Effector memory CD8-positive, alpha-beta T cell (primary cell): ENCODE data around the gene MBD5.
"Not testable (repeated sequence)": the region's sequence is repeated elsewhere in the genome, so short reads cannot be mapped to it uniquely, and the experiment has no call there.

Experiments
- ATAC-seq: fragments of 150-1000 bp; cut with Tn5 transposase; replicated peaks from 2 replicates; pipeline ENCODE4 v1.10.0; 2021; ENCODE audit warnings: mild to moderate bottlenecking, moderate library complexity
- DNase-seq, 3 experiments: peaks; one replicate each; pipeline ENCODE4 v3.0.0; 2021
- H3K27ac Mint-ChIP-seq, 2 donors: one replicate each; pipeline ENCODE4 v1.8.0; 2022; ENCODE audit warnings: mild to moderate bottlenecking in 2 of 2, mixed read lengths in 2 of 2, moderate library complexity in 2 of 2
- H3K27me3 Mint-ChIP-seq, 2 donors: one replicate each; pipeline ENCODE4 v1.8.0; 2022; ENCODE audit warnings: mixed read lengths in 2 of 2
- H3K36me3 Mint-ChIP-seq: one replicate; pipeline ENCODE4 v1.8.0; 2022; ENCODE audit warnings: mild to moderate bottlenecking, moderate library complexity, mixed read lengths; ENCODE audit not compliant: insufficient read depth
- H3K4me1 Mint-ChIP-seq, 2 donors: one replicate each; pipeline ENCODE4 v1.8.0; 2022; ENCODE audit warnings: low read depth in 2 of 2, mixed read lengths in 2 of 2
- H3K4me3 Mint-ChIP-seq, 2 donors: one replicate each; pipeline ENCODE4 v1.8.0; 2022; ENCODE audit warnings: mild to moderate bottlenecking in 2 of 2, mixed read lengths in 2 of 2, moderate library complexity in 2 of 2
- H3K9me3 Mint-ChIP-seq, 2 donors: one replicate each; pipeline ENCODE4 v1.8.0; 2022; ENCODE audit warnings: mixed read lengths in 2 of 2

Gene MBD5

DNA sequence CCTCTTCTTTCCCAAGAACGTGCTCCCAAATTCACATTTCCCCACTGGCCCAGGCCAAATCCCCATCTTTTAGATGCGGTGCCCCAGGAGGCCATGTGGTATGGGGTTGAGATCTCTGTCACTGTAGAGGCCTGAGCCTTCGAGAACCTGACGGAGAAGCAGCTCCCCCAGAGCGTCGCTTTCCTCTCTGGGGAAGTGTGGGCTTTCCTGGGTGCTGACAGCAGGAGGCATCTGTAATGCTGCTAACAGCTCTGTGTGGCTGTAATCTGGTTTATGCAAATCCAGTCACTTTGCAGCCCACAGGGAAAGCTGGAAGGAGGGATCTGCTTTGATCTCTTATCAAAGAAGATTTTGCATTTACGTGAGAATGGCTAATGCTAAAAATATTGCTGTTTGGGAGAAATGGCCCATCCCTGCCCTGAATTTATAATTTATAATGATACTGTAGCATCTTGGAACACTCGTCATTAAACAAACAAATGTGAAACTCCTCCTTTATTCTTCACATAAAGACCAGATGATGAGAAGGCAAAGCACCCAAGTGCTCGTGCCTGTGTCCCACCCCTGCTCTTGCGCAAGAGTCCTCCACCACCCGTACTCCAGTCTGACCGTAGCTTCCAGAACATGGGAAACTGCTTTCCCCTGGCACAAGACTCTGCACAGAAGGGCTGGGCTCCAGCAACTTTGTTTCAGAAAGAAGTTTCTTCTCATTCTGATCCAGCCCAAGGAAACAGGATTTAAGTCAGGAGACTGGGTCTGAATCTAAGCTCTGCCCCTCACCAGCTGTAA lies 513.7 kb downstream of the MBD5 start:
- Mint-ChIP-seq H3K36me3 (peaks cover 5% of the 10 kb centered on the region), H3K4me3 (no peak overlapping the region), H3K4me1 (peaks cover 0 to 17% of the 10 kb centered on the region in 2 donors), H3K27ac (no peak overlapping the region), H3K27me3 (no peaks in the 10 kb centered on the region), H3K9me3 (no peaks in the 10 kb centered on the region)
- ATAC-seq (no peak), DNase-seq (no peak)

DNA sequence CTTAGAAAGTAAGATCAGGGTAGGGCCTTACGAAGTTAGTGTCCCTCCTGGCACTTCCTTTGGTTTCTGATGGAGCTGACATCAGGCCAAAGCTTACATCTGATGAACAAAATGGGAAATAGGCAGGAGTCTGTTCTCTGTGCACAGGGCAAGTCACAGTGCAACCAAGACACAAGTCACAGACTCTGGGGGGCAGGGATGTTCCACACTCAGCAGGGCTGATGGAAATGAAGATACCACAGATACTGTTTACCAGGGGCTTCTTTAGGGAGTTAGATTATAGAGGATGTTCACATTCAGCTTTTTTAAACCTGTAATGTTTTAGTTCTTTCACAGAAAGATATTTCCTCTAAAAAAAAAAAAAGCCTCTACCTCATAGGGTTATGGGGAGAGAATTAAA lies 517.5 kb downstream of the MBD5 start:
- Mint-ChIP-seq H3K27me3 (peaks cover 6 to 9% of the 10 kb centered on the region in 2 donors), H3K36me3 (peaks cover 13% of the 10 kb centered on the region), H3K4me1 (peaks cover 0 to 17% of the 10 kb centered on the region in 2 donors), H3K4me3 (no peak overlapping the region), H3K9me3 (no peaks in the 10 kb centered on the region), H3K27ac (no peak overlapping the region)
- ATAC-seq: no peak
- DNase-seq: no peak

DNA sequence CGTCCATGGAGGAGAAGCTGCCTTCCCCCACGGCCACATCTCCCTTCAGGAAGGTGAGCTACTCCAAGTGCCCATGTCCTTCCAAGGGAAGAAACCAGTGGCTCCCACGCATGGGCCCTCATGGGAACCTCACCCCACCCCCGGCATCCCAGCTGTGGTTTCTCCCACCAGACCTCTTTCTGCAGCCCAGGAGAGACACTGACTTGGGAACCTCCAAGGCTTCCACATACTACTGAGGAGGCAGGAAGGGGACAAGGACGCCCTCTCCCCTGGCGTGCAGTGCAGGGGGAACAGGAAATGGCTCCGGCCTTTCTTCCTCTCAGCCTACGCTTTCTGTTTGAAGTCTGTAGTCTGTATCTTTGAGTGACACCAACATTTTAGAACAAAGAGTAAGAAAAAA lies 519.1 kb downstream of the MBD5 start:
- Mint-ChIP-seq H3K9me3 (no peaks in the 10 kb centered on the region), H3K27me3 (peaks cover 6 to 9% of the 10 kb centered on the region in 2 donors), H3K4me3 (no peak overlapping the region), H3K36me3 (peaks cover 13% of the 10 kb centered on the region), H3K27ac (no peak overlapping the region), H3K4me1 (peaks cover 0 to 15% of the 10 kb centered on the region in 2 donors)
- ATAC-seq (no peak), DNase-seq (no peak)

DNA sequence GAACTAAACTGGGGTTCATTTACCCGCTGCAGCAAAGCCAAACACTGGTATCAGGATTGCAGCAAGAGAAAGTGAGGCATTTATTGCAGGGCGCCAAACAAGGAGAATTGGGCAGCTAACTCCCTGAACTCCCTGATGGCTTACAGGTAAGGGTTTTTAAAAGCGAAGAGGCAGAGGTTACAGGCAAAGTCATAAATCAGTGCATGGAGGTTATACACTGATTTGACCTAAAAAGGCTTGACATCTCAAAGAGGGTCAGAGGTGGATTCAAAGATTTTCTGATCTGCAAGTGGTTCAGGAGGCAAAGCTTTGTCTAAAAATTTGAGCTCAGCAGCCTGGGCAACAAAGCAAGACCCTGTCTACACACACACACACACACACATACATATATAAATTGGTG lies 520.9 kb downstream of the MBD5 start:
- no peak overlapping the region for H3K27ac Mint-ChIP-seq
- no peak overlapping the region for H3K4me3 Mint-ChIP-seq
- peaks cover 13% of the 10 kb centered on the region for H3K36me3 Mint-ChIP-seq
- ATAC-seq: no peak
- no peaks in the 10 kb centered on the region for H3K9me3 Mint-ChIP-seq
- H3K27me3 Mint-ChIP-seq: peaks cover 6 to 9% of the 10 kb centered on the region in 2 donors
- peaks cover 9 to 21% of the 10 kb centered on the region in 2 donors for H3K4me1 Mint-ChIP-seq
- no peak for DNase-seq

DNA sequence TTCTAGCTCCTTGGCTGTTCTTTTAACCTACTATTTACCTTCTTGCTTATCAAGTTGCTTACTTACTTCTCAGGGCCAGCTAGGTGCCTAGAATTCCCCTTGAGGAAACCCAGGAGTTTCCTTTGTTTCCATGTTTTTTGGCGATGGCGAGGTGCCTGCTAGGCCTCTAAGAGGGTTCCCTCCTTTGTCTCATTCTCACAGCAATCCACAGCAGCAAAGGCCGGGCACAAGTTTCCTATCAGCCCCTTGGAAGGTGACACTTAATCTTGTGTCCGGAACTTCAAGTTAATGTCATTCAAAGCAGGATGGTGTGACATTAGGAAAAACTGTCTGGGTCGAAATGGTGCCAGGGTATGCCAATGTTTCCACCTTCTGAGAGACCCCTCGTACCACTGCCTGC lies 521.7 kb downstream of the MBD5 start:
- Mint-ChIP-seq H3K4me1 (peaks cover 10 to 22% of the 10 kb centered on the region in 2 donors), H3K27ac (no peak overlapping the region)

DNA sequence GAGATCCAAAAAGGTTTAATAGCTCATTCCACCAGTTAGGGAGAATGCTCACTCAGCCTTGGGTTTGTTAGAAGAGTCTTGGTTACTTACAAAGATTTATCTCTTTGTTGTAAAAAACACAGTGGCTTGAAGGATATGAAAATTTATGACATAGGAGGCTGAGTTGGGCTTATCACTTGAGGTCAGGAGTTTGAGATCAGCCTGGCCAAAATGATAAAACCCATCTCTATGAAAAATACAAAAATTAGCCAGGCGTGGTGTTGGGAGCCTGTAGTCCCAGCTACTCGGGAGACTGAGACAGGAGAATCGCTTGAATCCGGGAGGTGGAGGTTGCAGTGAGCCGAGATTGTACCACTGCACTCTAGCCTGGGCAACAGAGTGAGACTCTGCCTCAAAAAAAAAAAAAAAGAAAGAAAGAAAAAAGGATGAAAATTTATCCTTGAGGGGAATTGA lies 522.2 kb downstream of the MBD5 start:
- not testable (repeated sequence) for DNase-seq, H3K9me3 Mint-ChIP-seq, H3K27ac Mint-ChIP-seq, H3K27me3 Mint-ChIP-seq, H3K4me3 Mint-ChIP-seq, ATAC-seq
- peaks cover 10 to 19% of the 10 kb centered on the region in 2 donors for H3K4me1 Mint-ChIP-seq
- peaks cover 13% of the 10 kb centered on the region for H3K36me3 Mint-ChIP-seq

More for the DNA sequence above, 521.7 kb downstream of the MBD5 start:
- H3K27me3 Mint-ChIP-seq: peaks cover 6 to 9% of the 10 kb centered on the region in 2 donors
- no peaks in the 10 kb centered on the region for H3K9me3 Mint-ChIP-seq
- ATAC-seq (no peak), DNase-seq (no peak)
- peaks cover 13% of the 10 kb centered on the region for H3K36me3 Mint-ChIP-seq
- H3K4me3 Mint-ChIP-seq: no peak overlapping the region

DNA sequence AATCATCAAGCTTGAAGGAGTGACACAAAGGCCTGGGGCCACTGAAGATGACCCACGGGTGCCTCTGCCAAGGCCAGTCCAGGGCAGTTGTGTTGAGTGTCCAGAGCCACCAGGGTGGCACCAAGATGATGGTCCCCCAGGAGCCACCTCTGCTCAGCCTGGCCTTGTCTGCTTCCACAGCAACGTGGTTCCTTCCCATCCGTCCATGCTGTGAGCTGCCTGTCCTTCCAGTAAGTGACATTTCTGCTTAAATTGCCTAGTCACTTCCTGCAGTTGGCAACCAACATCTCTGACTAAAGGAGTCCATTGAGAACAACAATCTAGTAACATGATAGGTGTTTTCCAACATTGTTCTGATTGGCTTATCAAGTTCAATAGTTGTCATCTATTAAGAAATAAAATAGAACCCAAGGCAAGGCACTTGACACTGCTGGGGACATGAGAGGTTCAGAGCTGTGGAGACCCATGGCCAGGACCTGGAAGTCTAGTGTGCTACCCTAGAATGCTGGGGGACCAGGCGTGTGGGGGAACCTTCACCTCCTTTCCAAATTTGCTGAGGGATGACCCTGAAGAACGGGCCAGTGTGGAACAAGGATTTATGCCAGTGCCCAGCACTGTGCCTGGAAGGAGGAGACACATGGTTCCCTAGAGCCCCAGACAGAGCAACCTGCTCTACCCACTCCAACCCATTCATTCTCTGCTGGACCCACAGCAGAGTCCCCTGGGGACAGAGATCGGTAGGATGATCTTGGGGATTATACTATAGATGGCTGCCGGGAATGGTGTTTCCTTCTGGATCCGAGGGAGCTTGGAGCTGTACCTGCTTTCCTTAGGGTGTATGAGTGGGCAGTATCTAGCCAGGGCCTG lies 524.7 kb downstream of the MBD5 start:
- peaks cover 10 to 11% of the 10 kb centered on the region in 2 donors for H3K4me1 Mint-ChIP-seq
- H3K36me3 Mint-ChIP-seq: peaks cover 7% of the 10 kb centered on the region
- peaks cover 3 to 7% of the 10 kb centered on the region in 2 donors for H3K27me3 Mint-ChIP-seq
- no peak overlapping the region for H3K4me3 Mint-ChIP-seq
- ATAC-seq (no peak), DNase-seq (no peak)
- H3K9me3 Mint-ChIP-seq: no peaks in the 10 kb centered on the region
- no peak overlapping the region for H3K27ac Mint-ChIP-seq

DNA sequence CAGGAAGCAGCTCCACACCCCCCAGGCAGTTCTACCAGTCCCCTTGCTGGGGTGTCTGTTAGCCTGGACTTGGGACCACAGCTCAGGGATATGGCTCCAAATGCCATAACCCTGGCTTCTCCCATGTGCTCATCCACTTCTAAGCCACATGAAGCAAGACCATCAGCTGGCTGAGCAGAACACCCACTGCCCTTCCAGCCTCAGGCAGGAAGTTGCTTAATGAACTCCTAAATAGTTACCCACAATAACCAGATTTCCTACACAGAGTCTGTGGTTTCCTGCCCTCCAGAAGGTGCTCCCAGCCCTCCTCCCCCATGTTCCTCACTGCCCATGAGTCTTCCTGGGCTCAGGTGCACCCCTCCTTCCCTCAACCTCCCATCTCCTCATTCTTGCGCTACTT lies 525.4 kb downstream of the MBD5 start:
- Mint-ChIP-seq H3K9me3 (no peaks in the 10 kb centered on the region), H3K4me1 (peaks cover 7 to 10% of the 10 kb centered on the region in 2 donors), H3K27me3 (peaks cover 0 to under 1% of the 10 kb centered on the region in 2 donors), H3K36me3 (peaks cover 7% of the 10 kb centered on the region), H3K4me3 (no peak overlapping the region), H3K27ac (no peak overlapping the region)
- peak; percentile 8 for ATAC-seq
- DNase-seq: no peak

DNA sequence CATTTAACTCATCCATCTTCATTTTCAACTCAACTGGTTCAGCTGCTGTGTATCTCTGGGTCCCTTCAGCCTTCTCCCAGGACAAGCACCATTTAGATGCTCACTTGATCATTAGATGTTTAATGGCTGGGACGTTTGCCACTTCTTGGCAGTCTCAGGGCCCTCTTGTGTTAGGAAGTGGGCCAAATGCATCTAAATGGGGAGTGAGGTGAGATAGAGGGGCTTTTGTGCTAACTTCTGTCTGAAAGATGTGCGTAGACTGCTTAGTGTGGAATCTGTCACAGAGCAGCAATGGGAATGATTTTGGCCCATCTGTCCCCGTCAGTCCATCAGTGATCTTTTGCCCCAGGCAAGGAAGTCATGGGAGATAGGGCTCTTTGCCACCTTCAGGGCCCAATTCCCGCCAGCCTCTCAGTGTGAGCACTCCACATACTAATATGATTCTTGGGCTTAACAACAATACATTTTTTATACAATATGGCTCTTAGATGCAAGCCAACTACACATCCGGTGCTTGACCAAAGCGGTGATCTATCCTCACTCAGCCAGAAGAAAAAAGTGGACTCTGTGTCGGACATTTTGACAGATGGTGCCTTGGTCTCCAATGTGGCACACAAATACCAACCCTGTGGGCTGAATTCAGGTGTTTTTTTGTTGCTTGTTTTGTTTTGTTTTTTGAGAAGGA lies 528.0 kb downstream of the MBD5 start:
- Mint-ChIP-seq H3K36me3 (no peaks in the 10 kb centered on the region), H3K27ac (no peak overlapping the region), H3K9me3 (no peaks in the 10 kb centered on the region), H3K4me3 (no peak overlapping the region), H3K27me3 (no peaks in the 10 kb centered on the region), H3K4me1 (peaks cover 9 to 10% of the 10 kb centered on the region in 2 donors)
- no peak for DNase-seq
- ATAC-seq: no peak

DNA sequence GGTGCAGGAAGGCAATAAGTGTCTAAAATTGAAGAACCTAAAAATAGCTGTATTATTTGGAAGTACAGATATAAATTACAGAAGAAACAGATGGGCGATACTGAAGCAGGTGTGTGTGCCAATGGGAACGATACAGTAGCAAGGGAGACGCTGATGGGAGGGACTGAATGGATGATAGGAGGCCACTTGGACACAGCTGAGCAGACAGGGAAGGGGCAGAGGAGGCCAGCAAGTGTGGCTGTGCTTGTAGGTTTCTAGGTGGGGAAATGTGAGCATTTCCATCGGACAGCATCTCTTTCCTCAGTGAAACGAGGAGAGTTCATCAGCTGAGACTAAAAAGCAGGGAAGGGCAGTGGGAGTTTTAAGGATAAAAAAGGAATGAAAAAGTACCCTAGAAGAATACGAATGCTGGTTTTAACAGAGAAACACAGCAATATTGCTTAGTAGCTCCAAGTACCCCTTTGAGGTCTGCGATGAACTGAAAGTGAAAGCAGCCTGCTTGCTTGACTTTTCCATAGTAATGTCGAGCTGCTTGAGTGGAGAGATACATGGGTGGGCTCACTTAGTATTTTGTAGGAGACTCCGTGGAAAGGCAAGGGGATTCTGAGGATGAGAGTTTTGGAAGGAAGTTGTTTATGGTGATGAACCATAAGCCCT lies 531.9 kb downstream of the MBD5 start:
- Mint-ChIP-seq H3K27ac (no peak overlapping the region), H3K4me3 (no peak overlapping the region), H3K27me3 (no peaks in the 10 kb centered on the region), H3K36me3 (no peaks in the 10 kb centered on the region), H3K9me3 (no peaks in the 10 kb centered on the region), H3K4me1 (peaks cover 0 to 2% of the 10 kb centered on the region in 2 donors)
- peak; percentile 77 for ATAC-seq
- peak in 2 of 3 experiments; percentile 15 to 22 for DNase-seq

DNA sequence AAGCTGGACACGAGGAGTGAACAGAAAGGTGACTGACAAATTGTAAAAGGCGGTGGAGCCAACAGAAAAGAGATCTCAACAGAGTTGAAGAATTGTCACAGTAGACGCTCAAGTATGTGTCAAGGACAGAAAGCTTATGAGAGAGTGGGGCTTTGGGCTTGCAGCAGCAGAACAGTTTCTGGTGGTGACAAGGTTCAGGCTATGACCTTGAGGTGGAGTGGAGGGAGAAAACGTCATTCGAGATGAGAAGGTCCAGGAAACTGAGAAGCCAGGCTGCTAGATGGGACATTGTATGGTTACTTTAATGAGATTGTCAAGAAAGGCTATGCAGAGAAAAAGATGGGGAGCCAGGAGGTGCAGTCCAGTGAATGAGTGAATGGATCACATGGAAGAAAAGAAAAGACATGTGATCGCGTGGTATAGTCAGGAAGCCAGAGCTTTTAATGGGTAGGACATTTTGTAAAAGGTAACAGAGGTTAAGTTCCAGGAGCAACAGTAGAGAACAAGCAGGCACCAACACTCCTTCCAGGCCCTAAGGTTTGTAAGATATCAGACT lies 532.5 kb downstream of the MBD5 start:
- no peak for DNase-seq
- ATAC-seq: peak; percentile 38

DNA sequence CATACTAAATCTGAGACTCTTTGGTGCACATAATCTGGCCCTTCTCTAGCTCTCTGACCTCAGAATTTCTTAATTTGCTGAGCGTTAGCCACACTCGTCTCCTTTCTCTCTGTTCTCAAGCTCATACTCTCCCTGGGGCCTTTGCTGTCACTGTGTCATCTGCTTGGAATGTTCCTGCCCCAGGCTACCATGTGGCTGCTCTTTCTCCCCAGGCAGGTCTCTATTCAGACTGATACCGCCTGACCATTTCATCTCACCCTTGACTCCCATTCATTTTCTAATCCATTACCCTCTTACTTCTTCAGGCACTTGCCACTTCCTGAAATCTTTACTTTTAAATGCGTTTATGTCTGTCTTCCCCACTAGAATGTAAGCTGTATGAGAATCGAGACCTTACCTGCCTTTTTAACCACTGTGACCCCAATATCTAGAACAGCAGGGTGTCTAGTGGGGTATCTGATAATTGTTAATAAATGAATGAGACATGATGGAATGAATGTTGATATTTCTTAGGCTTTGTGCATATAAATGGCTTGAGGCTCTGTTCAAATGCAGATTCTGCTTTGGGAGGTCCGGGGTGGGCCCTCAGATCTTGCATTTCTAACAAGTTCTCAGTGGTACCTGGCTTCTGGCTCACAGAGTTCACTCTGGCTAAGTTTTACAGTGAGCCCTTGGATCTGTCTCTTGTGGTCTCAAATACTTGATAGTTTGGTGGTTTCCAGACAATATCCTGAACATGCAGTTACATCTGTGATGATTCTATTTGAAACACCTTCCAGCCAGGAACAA lies 533.8 kb downstream of the MBD5 start:
- Mint-ChIP-seq H3K27ac (no peak overlapping the region), H3K36me3 (no peaks in the 10 kb centered on the region), H3K4me3 (no peak overlapping the region), H3K27me3 (peaks cover 7 to 10% of the 10 kb centered on the region in 2 donors), H3K4me1 (peaks cover 0 to 2% of the 10 kb centered on the region in 2 donors), H3K9me3 (peaks cover 0 to 3% of the 10 kb centered on the region in 2 donors)
- ATAC-seq: no peak
- DNase-seq: no peak

More for the DNA sequence above, 532.5 kb downstream of the MBD5 start:
- Mint-ChIP-seq H3K27me3 (peaks cover 3 to 4% of the 10 kb centered on the region in 2 donors), H3K4me3 (no peak overlapping the region), H3K36me3 (no peaks in the 10 kb centered on the region), H3K27ac (no peak overlapping the region), H3K9me3 (peaks cover 0 to 3% of the 10 kb centered on the region in 2 donors), H3K4me1 (peaks cover 0 to 2% of the 10 kb centered on the region in 2 donors)
